ENCODE results near the gene DSG3.

The DSG3 gene

GRCh38 chr18:31436825-31437224 lies 10.7 kb upstream of the DSG3 start:
- no peak for DNase-seq

DNA sequence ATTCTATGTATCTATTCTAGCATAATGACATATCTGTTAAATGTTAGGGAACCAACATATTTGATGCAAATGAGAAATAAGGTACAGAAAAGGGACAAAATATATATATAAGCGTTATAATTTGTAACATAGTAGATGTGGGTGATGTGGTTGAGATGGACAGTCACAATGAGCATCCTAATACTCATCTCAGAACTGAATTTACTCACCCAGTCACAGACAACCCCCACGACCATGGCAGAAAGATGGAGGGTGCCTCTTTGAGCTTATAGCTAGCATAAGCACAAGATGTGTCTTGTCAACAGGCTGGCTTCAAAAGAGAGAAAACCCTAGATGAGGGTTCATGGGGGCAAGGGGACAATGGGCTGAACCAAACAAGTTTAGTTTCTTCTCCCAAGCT lies 9.1 kb upstream of the DSG3 start:
- DNase-seq, result no peak

- DNase-seq, result no peak
Measured at GRCh38 chr18:31439807-31440325, 7.7 kb upstream of the DSG3 start.

DNA sequence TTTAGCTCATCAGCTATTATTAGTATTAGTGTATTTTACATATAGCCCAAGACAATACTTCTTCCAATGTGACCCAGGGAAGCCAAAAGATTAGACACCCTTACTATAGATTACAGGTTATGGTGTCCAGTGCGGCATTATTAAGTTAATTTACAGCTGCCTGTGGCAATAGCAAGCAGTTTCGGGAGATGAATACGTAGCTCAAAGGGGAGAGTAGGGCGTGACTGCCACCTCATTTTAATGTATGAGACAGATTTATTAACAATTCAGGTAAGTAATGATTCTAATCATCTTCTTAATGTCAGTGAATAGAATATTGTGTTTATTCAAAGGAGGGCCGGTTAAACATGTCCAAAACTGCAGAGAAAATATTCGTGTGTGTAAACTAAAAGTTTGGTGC lies 6.8 kb upstream of the DSG3 start:
- DNase-seq, result no peak

- no peak for DNase-seq
Measured at GRCh38 chr18:31441493-31441892, 6.0 kb upstream of the DSG3 start.

GRCh38 chr18:31444142-31444541 lies 3.4 kb upstream of the DSG3 start:
- no peak for DNase-seq

DNA sequence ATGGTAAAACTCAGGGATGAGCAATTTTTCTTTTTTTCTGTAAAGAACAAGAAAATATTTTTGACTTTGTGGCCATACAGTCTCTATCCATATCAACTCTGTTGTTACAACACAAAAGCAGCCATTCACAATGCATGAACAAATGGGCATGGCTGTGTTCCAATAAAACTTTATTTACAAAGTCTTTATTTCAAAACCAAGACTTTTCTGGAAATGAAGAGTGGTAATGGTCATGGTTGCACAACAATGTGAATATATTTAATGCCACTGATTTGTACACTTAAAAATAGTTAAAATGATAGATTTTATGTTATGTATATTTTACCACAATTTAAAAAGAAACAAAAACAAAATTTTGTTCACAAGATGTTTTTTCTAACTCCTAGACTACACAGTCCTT lies 1.6 kb upstream of the DSG3 start:
- DNase-seq, result no peak

- DNase-seq, result no peak
Measured at GRCh38 chr18:31446854-31447253, 687 bp upstream of the DSG3 start.

- DNase-seq, result no peak
Measured at GRCh38 chr18:31450409-31450808, 2.9 kb downstream of the DSG3 start.

DNA sequence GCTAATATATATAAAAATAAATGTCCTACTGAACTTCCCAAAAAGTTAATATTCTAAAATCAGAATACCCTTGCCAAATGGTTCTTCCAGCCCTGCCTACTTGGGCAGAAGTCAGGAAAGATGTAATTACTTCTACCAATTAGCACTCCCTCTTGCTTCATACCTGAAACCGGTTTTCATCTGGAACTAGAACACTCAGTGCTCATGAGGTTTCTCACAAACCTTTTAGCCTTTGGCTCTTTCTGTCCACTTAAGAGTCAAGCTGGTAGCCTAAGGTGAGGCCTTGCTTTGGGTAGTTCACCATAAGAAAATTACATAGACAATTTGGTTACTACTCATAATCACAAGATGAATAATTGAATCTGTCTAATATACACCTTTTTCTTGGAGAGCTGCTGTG lies 4.1 kb downstream of the DSG3 start:
- no peak for DNase-seq

DNA sequence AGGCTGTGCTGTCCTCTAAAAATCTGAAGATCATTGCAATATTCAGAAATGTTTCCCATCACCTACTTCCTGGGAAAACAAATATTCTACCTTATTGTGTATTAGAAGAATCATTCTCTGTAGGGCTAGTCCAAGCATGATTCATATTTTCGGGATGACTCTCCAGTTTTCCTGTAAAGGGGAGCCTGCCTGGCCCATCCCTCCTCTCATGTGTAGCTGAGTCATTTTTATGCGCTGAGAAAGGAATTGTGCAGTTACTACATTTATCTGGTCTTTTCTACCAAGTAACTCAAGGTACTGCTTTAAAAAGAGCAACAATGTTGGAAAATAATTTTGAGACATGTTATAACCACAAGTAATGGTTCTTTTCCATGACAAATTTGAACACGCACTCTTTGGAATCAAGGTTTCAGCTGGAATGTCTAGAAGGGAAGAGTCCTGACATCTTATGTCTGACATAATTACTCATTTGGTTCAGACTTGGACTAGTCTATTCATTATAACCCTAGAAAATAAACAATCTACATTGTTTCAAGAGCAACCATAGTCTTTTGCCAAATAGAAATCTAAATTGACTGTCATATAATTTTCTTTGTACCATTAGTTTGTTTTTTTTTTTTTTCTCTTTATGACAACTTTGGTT lies 6.6 kb downstream of the DSG3 start:
- DNase-seq, result no peak

DNA sequence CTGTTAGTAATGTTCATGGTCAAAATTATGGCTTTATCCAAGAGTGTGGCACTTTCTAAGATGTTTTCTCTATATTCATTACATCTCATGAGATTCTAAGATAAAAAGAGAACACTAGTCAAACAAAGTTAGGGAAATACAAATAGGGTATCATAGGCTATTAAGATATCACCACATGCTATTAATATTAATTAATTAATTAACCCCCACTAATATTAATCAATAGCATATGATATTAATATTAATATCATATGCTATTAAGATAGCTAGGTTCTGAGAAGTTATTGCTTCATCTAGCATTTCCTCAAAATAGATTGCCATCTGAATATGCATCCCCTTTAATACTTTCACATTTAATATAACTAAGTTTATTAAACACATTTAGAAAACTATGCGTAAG lies 22.1 kb downstream of the DSG3 start:
- no peak for DNase-seq

DNA sequence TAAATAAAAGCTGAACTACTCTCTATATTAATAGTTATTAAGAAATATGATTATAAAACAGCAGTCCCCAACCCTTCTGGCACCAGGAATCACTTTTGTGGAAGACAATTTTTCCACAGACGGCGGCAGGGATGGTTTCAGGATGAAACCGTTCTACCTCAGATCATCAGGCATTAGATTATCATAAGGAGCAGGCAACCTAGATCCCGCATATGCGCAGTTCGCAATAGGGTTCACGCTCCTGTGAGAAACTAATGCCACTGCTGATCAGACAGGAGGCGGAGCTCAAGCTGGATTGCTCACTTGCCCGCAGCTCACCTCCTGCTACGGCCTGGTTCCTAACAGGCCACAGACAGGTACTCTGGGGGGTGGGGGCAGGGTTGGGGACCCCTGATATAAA lies 31.1 kb downstream of the DSG3 start:
- no peak for DNase-seq

DNA sequence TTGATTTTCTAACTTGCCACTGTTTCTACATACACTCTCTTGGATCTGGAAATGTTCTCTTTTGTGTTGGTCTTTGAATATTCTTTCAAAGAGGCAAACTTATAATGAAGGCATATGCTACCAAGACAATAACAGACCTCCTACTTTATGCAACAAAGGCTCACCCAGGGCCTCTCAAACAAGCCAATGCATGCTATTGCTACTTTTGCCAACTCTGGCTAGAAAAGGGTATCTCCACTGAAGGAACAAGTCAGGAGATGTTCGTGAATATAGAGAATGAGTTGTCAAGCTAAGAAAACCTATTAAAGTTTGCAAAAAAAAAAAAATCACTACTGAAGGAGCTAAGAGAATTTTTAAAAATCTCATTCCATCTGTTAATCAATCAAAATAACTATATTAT lies 34.5 kb downstream of the DSG3 start:
- no peak for DNase-seq

DNA sequence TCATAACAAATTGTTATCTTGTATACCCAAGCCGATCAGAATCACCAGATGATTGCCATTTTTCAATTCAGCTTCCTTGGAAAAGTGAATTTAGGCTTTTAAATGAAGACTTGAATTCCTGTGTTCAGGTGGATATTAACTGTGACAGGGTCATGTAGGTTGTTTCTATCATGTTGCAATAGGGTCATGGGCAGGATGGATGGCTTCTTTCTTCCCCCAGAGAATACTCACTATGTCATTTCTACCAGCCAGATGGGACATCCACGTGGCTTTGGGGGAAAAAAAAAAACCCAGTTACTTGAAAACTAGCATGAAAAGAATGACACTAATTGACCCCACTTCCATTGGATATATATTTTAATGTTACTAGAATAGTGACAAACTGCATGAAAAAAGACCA lies 35.9 kb downstream of the DSG3 start:
- no peak for DNase-seq

DNA sequence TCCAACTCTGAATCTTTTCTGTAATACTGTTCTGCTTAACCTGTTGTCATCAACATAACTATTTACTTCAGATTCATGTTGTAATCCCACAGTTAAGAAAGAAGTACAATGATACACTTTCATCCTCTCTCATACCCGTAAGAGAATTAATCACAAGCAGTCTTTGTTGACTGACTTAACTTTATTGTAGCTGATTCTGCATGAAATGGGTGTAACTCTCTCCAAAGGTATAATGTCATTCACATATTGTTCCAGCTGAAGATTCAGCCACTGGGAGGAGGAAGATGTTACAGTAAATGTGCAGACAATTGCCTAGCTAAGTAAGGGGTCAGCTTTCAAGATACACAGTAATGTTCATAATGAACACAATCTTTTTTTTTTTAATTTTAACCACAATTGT lies 36.9 kb downstream of the DSG3 start:
- no peak for DNase-seq

GRCh38 chr18:31486165-31486564 lies 38.6 kb downstream of the DSG3 start:
- DNase-seq, result no peak

- DNase-seq, result no peak
Measured at GRCh38 chr18:31487246-31488015, 39.9 kb downstream of the DSG3 start.

DNA sequence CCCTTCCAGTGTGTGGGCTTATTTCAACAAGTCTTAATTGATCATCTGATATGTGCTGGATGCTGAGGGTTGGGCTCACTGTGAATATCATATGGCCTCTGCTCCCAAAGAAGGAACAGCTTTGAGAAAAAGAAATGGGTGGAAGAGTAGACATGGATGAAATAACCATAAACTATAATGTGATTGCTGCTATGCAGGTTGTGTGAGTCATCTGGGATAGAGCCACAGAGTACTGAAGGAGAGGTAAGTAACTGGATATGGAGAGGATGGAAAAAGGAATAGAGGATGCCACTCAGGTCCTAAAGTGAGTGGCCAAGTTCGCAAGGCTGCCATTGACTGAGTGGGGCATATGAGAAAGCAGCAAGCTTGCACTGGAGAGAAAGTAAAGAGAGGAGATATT lies 41.8 kb downstream of the DSG3 start:
- DNase-seq, result no peak

DNA sequence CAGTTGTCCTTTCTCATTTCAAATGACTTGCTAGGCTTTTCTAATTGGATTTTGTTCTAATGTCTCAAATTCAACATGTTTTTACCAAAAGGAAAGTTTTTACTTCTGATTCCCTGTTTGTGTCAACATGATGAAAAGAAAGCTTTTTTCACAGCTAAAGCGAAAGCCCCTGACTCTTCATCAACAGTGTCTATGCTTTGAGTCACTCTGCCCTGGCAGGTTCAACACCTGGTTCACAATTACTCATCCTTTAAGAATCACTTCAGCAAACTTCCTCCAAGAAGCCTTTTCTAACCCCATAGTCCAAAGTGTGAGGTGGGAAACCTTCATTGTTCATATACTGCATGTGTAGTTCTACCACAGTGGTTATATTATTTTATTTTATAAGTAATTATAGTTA lies 42.8 kb downstream of the DSG3 start:
- no peak for DNase-seq

DNA sequence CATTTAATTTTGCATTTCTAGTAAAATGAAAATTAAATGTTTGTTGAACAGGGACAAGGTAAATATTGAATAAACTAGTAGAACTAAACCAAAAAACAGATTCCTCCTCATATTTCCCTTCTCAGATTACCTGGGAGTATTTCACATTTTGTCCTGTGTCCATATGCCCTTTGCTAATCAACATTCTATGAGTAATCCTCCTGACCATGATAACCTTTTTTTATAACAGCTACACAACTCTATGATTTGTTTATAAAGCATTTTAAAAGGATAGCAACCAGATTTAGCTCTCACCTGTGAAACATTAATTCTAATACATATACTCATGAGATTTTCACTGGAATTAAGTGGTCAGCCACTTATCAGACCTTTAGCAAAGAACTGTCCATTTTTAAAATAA lies 43.3 kb downstream of the DSG3 start:
- no peak for DNase-seq

GRCh38 chr18:31491586-31491985 lies 44.0 kb downstream of the DSG3 start:
- no peak for DNase-seq

GRCh38 chr18:31492671-31493070 lies 45.1 kb downstream of the DSG3 start:
- DNase-seq, result no peak

GRCh38 chr18:31493171-31493570 lies 45.6 kb downstream of the DSG3 start:
- no peak for DNase-seq

- no peak for DNase-seq
Measured at GRCh38 chr18:31493941-31494340, 46.4 kb downstream of the DSG3 start.
